ENCODE results near the gene LPIN3. TPM values are rescaled to one million over a fixed set of nuclear protein-coding genes. Genes with fewer than 3 reads are reported as not detected.

The LPIN3 gene
- total and polyA plus RNA-seq, 2 of the 8 experiments (the other 6 are each of a cell fraction or from before 2014, with no cell fraction given), result 3.7 to 3.9 TPM

GRCh38 chr20:41407607-41408006 lies 67.0 kb downstream of the LPIN3 start (continued):
- TF ChIP-seq POLR2AphosphoS5 (IDR thresholded peaks at IDR 0.05; ENCODE audit: low read depth, low read length) (no peak), SP4 (IDR thresholded peaks at IDR 0.05; ENCODE audit: low read length) (no peak), KDM1A (IDR thresholded peaks at IDR 0.05; ENCODE audit: borderline replicate concordance, low read length) (no peak), SIRT6 (IDR thresholded peaks at IDR 0.05; ENCODE audit: low read length) (no peak), EGR1 (IDR thresholded peaks at IDR 0.05; ENCODE audit: borderline replicate concordance, low read depth, low read length) (no peak), BCL11A (IDR thresholded peaks at IDR 0.05; ENCODE audit: low read depth in 2 of 2, low read length in 2 of 2) (no peak), E2F6 (IDR thresholded peaks at IDR 0.05) (no peak)

Measured in H1 (cell line).